Omental fat pad (tissue), 4 donors: ENCODE results near the gene RHBG. TPM values are rescaled to one million over a fixed set of nuclear protein-coding genes. Genes with fewer than 3 reads are reported as not detected.

Experiments used
- ATAC-seq: fragments of 150-250 bp; one replicate; pipeline ENCODE4 v1.9.1; 2016; ENCODE audit warnings: mild to moderate bottlenecking, moderate library complexity; ENCODE audit not compliant: low FRiP score
- DNase-seq: peaks from one replicate; pipeline ENCODE4 v3.0.0-alpha.2; 2019; ENCODE audit warnings: low spot score
- CTCF ChIP-seq, 3 donors: fragments of 450-650 bp; IDR thresholded peaks; one replicate each; pipeline ENCODE4 v1.5.1; 2016 to 2017; ENCODE audit warnings: antibody characterized with exemption in 3 of 3, mild to moderate bottlenecking in 3 of 3, moderate library complexity in 2 of 3
- small RNA-seq: library from RNA; depleted of rRNA; stranded (forward); fragments of <200 nt; gene quantifications from one replicate; pipeline ENCODE3, GENCODE V24; 2016
- total RNA-seq, 4 donors: library from RNA; depleted of rRNA; stranded (reverse); fragments of >200 nt; gene quantifications; one replicate each; pipeline ENCODE4 v1.1.0, GENCODE V29; 2016

The RHBG gene
- total RNA-seq, 4 donors from 2014 or later: not detected

DNA sequence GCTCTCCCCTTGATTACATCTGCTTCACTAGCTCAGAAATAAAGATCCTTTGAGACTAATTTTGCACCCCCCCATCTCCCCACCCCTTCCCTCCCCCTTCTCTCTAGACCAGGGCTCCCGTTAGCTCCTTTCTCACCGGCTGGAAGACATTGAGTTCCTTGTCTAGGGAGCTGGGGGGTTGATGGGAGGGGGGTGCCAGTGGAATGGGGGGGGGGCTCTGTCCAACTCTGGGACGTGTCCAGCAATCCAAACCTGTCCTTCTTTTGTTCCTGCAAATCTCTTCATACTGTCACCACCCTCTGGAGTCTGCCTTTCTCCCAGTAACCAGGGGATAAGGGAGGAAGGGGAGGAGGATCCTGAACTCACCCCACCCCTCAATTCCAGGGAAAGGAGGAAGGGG lies 61.9 kb downstream of the RHBG start:
- no peak for TF ChIP-seq CTCF (IDR thresholded peaks at IDR 0.05)
- DNase-seq (no peak), ATAC-seq (no peak)

DNA sequence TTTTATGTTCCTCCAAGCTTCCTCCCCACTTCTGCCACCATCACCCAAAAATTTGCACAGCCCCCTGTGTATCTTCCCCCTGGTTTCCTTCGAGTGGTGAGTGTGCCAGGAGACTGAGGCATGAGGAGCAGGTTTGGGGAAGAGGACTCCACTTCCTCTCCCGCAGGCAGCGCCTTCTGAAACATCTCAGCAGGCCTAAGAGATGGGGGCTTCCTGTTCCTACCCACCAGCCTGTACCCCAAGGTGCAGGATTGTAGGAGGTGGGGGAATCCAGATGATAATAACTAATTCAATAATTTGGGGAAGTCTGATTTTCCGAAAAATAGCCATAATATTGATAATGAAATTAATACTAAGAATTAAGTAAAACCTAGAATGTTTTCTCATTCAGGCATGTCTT lies 62.4 kb downstream of the RHBG start:
- DNase-seq: no peak
- no peak for TF ChIP-seq CTCF (IDR thresholded peaks at IDR 0.05)
- no peak for ATAC-seq

DNA sequence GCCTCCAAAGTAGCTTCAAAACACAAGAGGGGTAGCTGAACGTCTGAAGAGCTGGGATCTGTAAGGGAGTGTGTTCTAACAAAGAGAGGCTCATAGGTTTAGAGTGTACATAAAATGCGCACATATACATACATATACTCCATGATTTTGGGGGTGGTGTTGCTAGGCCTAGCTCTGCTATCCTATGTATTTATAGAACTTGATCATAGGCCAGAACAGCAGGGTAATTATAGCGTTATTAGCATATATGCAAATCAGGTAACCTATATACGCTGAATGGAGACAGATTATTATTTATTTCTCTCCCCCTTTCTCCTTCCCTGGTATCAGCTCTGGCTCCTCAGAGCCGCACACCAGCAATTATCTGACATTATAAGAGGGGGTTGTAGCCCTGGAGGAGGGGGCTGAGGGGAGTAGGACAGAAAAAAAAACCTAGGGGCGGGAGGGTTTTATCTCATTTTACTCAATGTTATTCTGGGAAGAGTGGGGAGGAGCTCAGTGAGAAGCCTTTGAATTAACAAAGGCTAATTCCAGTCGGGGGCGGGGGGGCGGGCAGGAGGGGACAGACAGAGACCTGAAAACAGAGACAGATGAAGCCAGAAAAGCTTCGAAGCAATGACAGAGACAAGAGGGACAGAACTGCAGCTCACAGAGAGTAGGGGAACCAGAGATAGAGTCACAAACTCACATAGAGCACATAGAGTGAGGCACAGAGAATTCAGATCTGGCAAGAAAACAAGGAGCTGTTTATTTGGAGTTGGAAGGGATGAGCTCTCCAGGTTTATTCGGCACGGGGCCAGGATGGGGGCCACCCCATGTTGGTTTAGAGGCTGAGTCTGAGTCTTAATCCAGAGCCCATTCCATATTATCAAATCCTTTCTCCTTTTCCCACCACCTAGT lies 63.0 kb downstream of the RHBG start:
- DNase-seq: no peak
- ATAC-seq: no peak
- no peak for TF ChIP-seq CTCF (IDR thresholded peaks at IDR 0.05)

GRCh38 chr1:156432669-156433018 lies 63.6 kb downstream of the RHBG start:
- TF ChIP-seq CTCF (IDR thresholded peaks at IDR 0.05): no peak
- DNase-seq (no peak), ATAC-seq (no peak)

- no peak for TF ChIP-seq CTCF (IDR thresholded peaks at IDR 0.05)
- ATAC-seq (no peak), DNase-seq (no peak)
Measured at GRCh38 chr1:156433032-156433431, 64.0 kb downstream of the RHBG start.

DNA sequence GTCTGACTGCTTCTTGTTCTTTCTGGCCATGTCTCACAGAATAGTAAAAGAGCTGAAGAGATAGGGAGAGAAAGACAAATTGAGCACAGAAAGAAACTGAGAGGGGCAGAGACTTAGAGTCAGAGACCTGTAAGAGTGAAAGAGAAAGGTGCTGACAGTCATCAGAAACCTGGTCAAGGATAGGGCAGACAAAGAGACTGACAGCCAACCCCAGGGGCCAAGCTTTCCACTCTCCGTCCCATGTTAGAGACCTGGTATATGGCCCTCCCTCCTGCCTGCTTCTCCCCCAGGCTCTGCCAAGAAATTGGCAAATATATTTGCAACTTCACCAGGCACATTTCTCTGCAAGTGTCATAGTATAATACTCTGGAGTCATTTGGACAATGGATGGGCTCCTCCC lies 64.6 kb downstream of the RHBG start:
- DNase-seq (no peak), ATAC-seq (no peak)
- no peak for TF ChIP-seq CTCF (IDR thresholded peaks at IDR 0.05)

Small RNA genes within 50 kb of the gene (small RNA-seq; reads per million reads assigned to genes)
- not detected for gene MIR9-1

Other genes starting within 250 kb of the RHBG start
- gene SEMA4A, start 215.6 kb upstream of the RHBG start, total RNA-seq: 10 to 100 TPM in 3 of 4 donors, 1 to 10 TPM in 1; 4.1 to 99.1 (median 24.6) TPM
- 10 to 100 TPM; 19.1 to 89.8 (median 36.3) TPM for gene SLC25A44, start 175.1 kb upstream of the RHBG start, total RNA-seq
- 10 to 100 TPM; 34.0 to 74.8 (median 49.5) TPM for gene PMF1, start 156.2 kb upstream of the RHBG start, total RNA-seq
- gene BGLAP, start 127.0 kb upstream of the RHBG start, total RNA-seq: 1 to 10 TPM in 1 of 4 donors, under 1 TPM in 1, not detected in 2; 0.82 to 5.0 TPM
- 1 to 10 TPM in 3 of 4 donors, under 1 TPM in 1; 0.74 to 3.4 (median 1.6) TPM for gene PAQR6, start 121.2 kb upstream of the RHBG start, total RNA-seq
- gene SMG5, start 86.4 kb upstream of the RHBG start, total RNA-seq: 10 to 100 TPM; 51.0 to 81.2 (median 53.2) TPM
- 1 to 10 TPM; 1.3 to 4.3 (median 1.4) TPM for gene TMEM79, start 84.9 kb upstream of the RHBG start, total RNA-seq
- 10 to 100 TPM; 44.0 to 71.1 (median 55.9) TPM for gene GLMP, start 73.5 kb upstream of the RHBG start, total RNA-seq
- gene VHLL, start 69.9 kb upstream of the RHBG start, total RNA-seq: not detected
- 100 to 1,000 TPM; 187 to 277 (median 213) TPM for gene CCT3, start 30.9 kb upstream of the RHBG start, total RNA-seq
- not detected for gene TSACC, start 30.7 kb upstream of the RHBG start, total RNA-seq
- gene MEF2D, start 131.6 kb downstream of the RHBG start, total RNA-seq: 10 to 100 TPM; 22.8 to 33.8 (median 28.1) TPM
- 1 to 10 TPM in 1 of 4 donors, under 1 TPM in 3; 0.16 to 4.2 (median 0.23) TPM for gene IQGAP3, start 203.4 kb downstream of the RHBG start, total RNA-seq
- gene TTC24, start 210.5 kb downstream of the RHBG start, total RNA-seq: not detected
- 10 to 100 TPM; 49.4 to 71.5 (median 58.9) TPM for gene NAXE, start 222.6 kb downstream of the RHBG start, total RNA-seq
- 10 to 100 TPM; 30.2 to 77.5 (median 35.5) TPM for gene GPATCH4, start 232.3 kb downstream of the RHBG start, total RNA-seq